GM12874 (cell line): Measurements from ENCODE around the gene GSKIP.

ENCODE experiments used
- TF ChIP-seq, protein P1 (sequence below): IDR thresholded peaks from 2 replicates; pipeline ENCODE4 v1.5.1; 2011; ENCODE audit warnings: low read depth, mild to moderate bottlenecking, control low read depth, low read length, moderate library complexity; ENCODE audit not compliant: insufficient read depth

GSKIP gene, protein sequence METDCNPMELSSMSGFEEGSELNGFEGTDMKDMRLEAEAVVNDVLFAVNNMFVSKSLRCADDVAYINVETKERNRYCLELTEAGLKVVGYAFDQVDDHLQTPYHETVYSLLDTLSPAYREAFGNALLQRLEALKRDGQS

DNA sequence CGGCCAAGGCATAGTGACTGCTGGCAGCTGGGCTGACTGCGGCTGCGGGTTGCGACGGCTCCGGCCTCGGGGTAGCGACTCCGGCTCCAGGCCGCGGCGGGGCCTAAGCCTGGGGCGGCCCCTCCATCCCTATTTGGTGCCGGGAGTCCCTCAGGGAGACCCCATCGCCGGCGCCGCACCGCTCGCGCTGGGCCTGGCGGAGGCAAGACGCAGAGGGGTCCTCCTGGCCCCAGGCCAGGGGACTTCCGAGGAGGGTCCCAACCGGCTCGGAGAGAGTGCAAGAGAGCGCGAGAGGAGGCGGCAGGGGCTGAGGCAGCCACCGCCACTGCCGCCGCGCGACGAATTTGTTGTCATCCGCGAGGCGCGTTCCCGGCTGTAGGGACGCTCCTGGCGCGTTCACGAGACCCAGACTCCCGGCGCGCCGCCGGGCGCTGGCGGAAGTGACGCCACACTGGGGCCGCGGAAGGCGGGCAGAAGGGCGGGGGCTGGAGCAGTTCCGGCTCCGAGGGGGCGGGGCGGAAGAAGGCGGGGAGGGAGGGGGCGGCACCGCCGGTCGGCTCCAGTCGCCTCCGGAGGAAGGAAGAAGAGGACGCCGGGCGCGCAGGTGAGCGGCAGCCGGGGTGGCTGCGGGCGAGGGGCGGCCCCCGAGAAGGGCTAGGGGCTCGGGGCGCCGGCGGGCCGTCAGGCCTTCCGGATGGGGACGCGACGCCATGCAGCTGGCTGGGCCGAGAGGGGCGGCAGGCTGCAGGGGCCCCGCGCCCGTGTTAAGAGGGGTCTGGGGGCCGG, at the start of gene GSKIP, which contains the start of gene ATG2B:
GSKIP (plus strand) TSS at position 562 of the 786 bp plus-strand sequence. CDS start 18,722 bp downstream, outside the sequence.
ATG2B (minus strand) TSS at position 377 of the 786 bp plus-strand sequence; CDS start at position 12, 365 bp downstream.
- TF ChIP-seq, protein P1, sequence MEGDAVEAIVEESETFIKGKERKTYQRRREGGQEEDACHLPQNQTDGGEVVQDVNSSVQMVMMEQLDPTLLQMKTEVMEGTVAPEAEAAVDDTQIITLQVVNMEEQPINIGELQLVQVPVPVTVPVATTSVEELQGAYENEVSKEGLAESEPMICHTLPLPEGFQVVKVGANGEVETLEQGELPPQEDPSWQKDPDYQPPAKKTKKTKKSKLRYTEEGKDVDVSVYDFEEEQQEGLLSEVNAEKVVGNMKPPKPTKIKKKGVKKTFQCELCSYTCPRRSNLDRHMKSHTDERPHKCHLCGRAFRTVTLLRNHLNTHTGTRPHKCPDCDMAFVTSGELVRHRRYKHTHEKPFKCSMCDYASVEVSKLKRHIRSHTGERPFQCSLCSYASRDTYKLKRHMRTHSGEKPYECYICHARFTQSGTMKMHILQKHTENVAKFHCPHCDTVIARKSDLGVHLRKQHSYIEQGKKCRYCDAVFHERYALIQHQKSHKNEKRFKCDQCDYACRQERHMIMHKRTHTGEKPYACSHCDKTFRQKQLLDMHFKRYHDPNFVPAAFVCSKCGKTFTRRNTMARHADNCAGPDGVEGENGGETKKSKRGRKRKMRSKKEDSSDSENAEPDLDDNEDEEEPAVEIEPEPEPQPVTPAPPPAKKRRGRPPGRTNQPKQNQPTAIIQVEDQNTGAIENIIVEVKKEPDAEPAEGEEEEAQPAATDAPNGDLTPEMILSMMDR, result no peak

DNA sequence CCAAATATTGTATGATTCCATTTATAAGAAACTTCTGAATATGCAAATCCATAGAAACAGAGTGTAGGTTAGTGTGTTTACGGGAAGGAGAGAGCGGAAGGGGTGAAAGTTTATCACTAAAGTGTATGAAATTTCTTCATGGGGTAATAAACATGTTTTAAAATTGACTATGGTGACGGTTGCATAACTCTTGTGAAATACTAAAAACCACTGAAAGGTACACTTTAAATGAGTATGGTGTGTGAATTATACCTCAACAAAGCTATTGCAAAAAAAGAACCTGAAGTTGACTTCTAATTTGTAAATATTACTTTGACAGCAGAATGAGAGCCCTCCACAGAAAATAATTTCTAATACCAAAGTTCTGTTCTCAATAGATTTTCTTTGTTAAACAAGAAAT, 47.2 kb upstream of the GSKIP start:
- TF ChIP-seq, protein P1, result no peak

DNA sequence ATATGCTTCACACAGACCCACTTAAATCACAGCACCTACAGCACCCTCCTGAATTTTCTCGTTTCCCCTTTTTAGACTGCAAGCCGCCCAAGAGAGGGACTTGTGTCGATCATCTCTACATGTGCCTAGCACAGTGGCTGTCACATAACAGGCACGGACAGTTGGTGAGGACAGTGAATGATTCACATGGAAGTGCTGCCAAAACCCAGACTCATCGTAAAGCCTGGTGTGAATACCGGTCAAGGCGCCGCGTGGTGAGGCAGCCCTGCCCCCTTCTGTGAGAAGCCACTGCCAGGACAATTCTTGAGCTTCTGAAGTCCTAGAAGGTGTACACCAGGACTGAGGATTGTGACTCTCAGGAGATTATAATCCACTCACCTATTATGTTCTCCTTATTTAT, 44.5 kb upstream of the GSKIP start:
- TF ChIP-seq, protein P1, result no peak

DNA sequence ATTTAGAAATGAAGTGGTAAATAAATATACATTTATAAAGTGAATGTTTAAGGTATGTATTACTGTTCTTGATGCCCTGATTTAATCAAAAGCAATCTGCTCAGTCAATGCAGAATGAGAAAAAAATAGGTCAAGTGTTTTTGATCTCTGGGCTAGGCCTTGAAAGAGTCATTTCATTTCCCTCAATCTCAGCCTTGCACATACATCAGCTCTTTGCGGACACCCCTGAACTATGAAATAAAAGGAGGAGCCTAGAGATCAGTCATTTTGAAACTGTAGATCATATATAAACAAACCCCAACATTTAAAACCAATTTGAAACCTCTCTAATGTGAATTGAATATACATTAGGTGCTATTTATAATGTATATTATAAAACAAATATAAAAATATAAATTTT, 42.7 kb upstream of the GSKIP start:
- TF ChIP-seq, protein P1, result no peak

DNA sequence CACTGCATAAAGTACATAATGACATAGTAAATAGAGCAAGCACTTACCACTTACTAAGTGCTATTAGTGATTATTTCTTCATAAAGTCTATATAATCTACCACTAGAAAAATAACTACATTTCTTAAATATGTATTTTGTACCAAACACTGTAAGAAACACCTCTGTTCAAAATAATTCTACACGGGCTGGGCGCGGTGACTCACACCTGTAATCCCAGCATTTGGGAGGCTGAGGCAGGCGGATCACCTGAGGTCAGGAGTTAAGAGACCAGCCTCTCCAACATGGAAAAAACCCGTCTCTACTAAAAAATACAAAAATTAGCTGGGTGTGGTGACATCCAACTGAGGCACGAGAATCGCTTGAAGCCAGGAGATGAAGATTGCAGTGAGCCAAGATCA, 39.1 kb upstream of the GSKIP start:
- TF ChIP-seq, protein P1, result no peak

DNA sequence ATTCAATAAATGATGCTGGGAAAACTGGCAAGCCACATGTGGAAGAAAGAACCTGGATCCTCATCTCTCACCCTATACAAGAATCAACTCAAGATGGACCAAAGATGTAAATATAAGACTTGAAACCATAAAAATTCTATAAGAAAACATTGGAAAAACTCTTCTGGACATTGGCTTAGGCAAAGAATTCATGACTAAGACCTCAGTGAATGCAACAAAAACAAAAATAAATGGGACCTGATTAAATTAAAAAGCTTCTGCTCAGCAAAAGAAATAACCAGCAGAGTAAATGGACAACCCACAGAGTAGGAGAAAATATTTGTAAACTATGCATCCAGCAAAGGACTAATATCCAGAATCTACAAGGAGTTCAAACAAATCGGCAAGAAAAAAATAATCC, 24.8 kb upstream of the GSKIP start:
- TF ChIP-seq, protein P1, result no peak

DNA sequence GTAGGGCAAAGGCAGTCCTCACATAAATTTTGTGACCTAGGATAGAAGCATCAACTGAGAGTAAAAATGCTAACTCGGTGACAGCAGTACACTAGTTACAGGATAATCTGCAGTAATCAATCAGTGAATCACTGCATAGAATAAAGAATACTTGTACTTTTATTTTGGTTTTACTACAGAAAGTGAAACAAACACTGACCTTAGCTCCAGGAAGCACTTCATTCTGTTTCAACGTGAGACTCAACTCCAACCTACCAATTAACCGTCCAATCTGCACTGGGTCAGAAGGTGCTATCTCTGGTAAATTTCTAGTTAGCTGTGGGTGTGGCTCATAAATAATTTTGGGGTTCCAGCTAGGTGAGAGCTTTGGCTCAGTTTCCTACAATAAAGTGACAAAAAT, 22.0 kb upstream of the GSKIP start:
- TF ChIP-seq, protein P1, result no peak
